PC-3 (cell line): ENCODE results near the gene LIPG. TPM values are rescaled to one million over a fixed set of nuclear protein-coding genes. Genes with fewer than 3 reads are reported as not detected.

Experiments
- ATAC-seq: fragments of 200-7000 bp; cut with Tn5 transposase; 2 replicates; pipeline ENCODE4 v1.9.1; 2020; ENCODE audit warnings: mild to moderate bottlenecking, moderate library complexity
- BruUV-seq: library from RNA; stranded (reverse); fragments of 400-500 nt; replicated peaks from 2 replicates; lab custom pipeline; 2021; lab: Mats Ljungman, UMichigan
- CTCF ChIA-PET: fragments of 300-600 bp; sonication (Branson Sonifier 250); formaldehyde crosslinking; loops from one replicate; lab custom pipeline; 2022; ENCODE audit warnings: antibody characterized with exemption; lab: Charles Lee
- POLR2A ChIA-PET: fragments of 300-600 bp; sonication (Branson Sonifier 250); formaldehyde crosslinking; loops from one replicate; lab custom pipeline; 2022; ENCODE audit warnings: antibody characterized with exemption; ENCODE audit not compliant: unreplicated experiment; lab: Charles Lee
- DNase-seq: peaks from one replicate; pipeline ENCODE4 v3.0.0-alpha.2; 2015
- H2AFZ ChIP-seq: fragments of 300-600 bp; sonication (generic); 2 replicates; pipeline ENCODE4 v1.6.0; 2016; ENCODE audit warnings: antibody characterized with exemption, low read length
- H3F3A ChIP-seq: fragments of 300-600 bp; sonication (generic); one replicate; pipeline ENCODE4 v1.6.0; 2017; ENCODE audit warnings: antibody characterized with exemption, low read length, control low read depth, mild to moderate bottlenecking; ENCODE audit not compliant: unreplicated experiment
- H3K27ac ChIP-seq: fragments of 300-600 bp; sonication (generic); 2 replicates; pipeline ENCODE4 v1.5.1; 2016; ENCODE audit warnings: mild to moderate bottlenecking, low read length
- H3K27me3 ChIP-seq: fragments of 300-600 bp; sonication (generic); 2 replicates; pipeline ENCODE4 v1.6.1; 2016; ENCODE audit warnings: low read length, mixed read lengths
- H3K36me3 ChIP-seq: fragments of 300-600 bp; sonication (generic); 2 replicates; pipeline ENCODE4 v1.6.1; 2016; ENCODE audit warnings: low read depth, mixed run types, low read length, mixed read lengths
- H3K4me1 ChIP-seq: fragments of 300-600 bp; sonication (generic); 2 replicates; pipeline ENCODE4 v1.5.1; 2016; ENCODE audit warnings: low read length; ENCODE audit not compliant: insufficient read depth
- H3K4me2 ChIP-seq: fragments of 300-600 bp; sonication (generic); 2 replicates; pipeline ENCODE4 v1.6.0; 2016; ENCODE audit warnings: low read length
- H3K4me3 ChIP-seq: fragments of 300-600 bp; sonication (generic); 2 replicates; pipeline ENCODE4 v1.5.1; 2016; ENCODE audit warnings: mild to moderate bottlenecking, low read length, mixed read lengths
- H3K79me2 ChIP-seq: fragments of 300-600 bp; sonication (generic); 2 replicates; pipeline ENCODE4 v1.6.1; 2017; ENCODE audit warnings: low read length, mixed read lengths
- H3K9ac ChIP-seq: fragments of 300-600 bp; sonication (generic); 2 replicates; pipeline ENCODE4 v1.6.0; 2016; ENCODE audit warnings: mild to moderate bottlenecking, low read length
- H3K9me2 ChIP-seq: fragments of 300-600 bp; sonication (generic); replicated peaks from 2 replicates; pipeline ENCODE4 v1.6.1; 2016; ENCODE audit warnings: mixed run types, low read length, mixed read lengths
- H3K9me3 ChIP-seq: fragments of 300-600 bp; sonication (generic); 2 replicates; pipeline ENCODE4 v1.6.1; 2016; ENCODE audit warnings: low read length, mixed read lengths
- H4K20me1 ChIP-seq: fragments of 300-600 bp; sonication (generic); 2 replicates; pipeline ENCODE4 v1.6.1; 2016; ENCODE audit warnings: low read length, mixed read lengths
- CTCF ChIP-seq: fragments of 300-600 bp; sonication (generic); conservative IDR thresholded peaks from 2 replicates; pipeline ENCODE4 v1.5.1; 2017; ENCODE audit warnings: antibody characterized with exemption, low read depth, mild to moderate bottlenecking, low read length
- EZH2 ChIP-seq: fragments of 300-600 bp; sonication (generic); IDR thresholded peaks from one replicate; pipeline ENCODE4 v1.6.1; 2017; ENCODE audit warnings: antibody characterized with exemption, mild to moderate bottlenecking, low read length; ENCODE audit not compliant: unreplicated experiment
- EZH2phosphoT487 ChIP-seq: fragments of 300-600 bp; sonication (generic); IDR thresholded peaks from 2 replicates; pipeline ENCODE4 v1.6.1; 2018; ENCODE audit warnings: mild to moderate bottlenecking, antibody characterized with exemption, low read length, borderline replicate concordance
- intact Hi-C: fragments of 100-400 bp; cut with micrococcal nuclease; formaldehyde crosslinking; loops from 2 replicates; pipeline ENCODE4 v1.9.0; 2023
- total RNA-seq: library from RNA; depleted of rRNA; stranded (reverse); fragments of >200 nt; gene quantifications from 2 replicates; pipeline ENCODE4 v1.2.3, GENCODE V29; 2014

LIPG gene
- total RNA-seq, 1 experiment from 2014 or later, result 14.8 TPM

DNA sequence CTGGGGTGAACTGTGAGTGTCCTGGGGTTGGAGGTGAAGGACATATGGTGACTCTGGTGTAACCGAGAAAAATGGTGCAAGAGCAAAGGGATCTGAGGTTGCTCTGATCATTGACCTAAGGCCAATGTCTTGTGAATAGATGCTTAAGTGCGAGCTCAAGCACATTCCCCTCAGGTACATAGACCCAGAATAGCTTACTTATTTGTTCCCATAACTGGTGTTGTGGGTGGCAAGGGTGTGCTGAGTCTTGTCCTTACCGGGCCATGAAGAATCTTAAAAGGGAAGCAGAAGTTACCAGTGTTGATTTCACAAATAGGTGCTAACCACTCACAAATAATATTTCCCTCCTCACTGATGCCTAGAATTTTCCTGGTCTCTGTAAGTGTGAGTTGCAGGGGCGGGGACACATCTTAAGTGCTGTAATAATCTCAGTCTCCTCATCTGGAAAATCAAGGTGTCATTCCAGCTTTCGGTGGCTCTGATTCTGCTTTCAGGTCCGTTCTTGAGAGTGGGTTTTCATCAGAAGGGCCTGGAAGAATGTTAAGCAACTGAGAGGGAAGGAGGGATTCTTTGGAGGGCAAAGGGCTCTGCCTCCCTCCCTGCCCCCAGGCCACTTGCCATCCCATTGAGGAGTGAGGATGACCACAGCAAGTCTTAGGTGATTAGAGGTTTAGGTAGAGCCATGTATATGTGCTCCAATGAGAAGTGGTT is 54.9 kb downstream of the LIPG start:
- POLR2A ChIA-PET, result no interaction called here

DNA sequence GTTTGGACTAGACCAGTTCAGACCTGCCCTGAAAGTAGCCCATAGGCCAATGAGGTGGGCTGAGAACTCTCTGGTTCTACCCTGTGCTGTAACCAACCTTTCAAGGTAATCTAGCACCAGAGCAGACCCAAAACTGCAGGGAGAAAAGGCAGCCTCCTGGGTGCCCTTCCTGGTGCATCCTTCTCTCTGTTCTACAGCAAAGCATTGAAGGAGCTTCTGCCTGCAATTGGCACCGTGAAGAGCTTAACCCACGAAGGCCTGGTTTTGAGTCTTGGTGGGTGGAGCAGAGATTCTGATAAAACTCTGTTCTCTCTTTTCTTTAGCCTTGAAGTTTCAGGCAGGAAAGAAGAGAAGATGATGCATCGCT is 55.5 kb downstream of the LIPG start:
- ChIA-PET CTCF (no interaction called here), POLR2A (no interaction called here)
- DNase-seq (no peak), ATAC-seq (no peak)
- H3K9me3 ChIP-seq, result no peaks in the 10 kb centered on the region
- BruUV-seq, result no TSS peak
- H3K27me3 ChIP-seq, result no peaks in the 10 kb centered on the region
- H2AFZ ChIP-seq, result no peak overlapping the region
- no peaks in the 10 kb centered on the region for H4K20me1 ChIP-seq
- H3K9ac ChIP-seq, result no peak overlapping the region
- intact Hi-C loops, result no loop called here
- H3K9me2 ChIP-seq, result no peaks in the 10 kb centered on the region
- no peaks in the 10 kb centered on the region for H3F3A ChIP-seq
- H3K4me2 ChIP-seq, result no peak overlapping the region
- no peaks in the 10 kb centered on the region for H3K4me1 ChIP-seq
- no peaks in the 10 kb centered on the region for H3K36me3 ChIP-seq
- no peaks in the 10 kb centered on the region for H3K79me2 ChIP-seq
- no peak overlapping the region for H3K27ac ChIP-seq
- TF ChIP-seq CTCF, result no peak
- TF ChIP-seq EZH2, result no peak
- H3K4me3 ChIP-seq, result no peak overlapping the region

More for the DNA sequence above, 54.9 kb downstream of the LIPG start:
- Histone ChIP-seq H3K9ac (no peak overlapping the region), H3F3A (no peaks in the 10 kb centered on the region), H4K20me1 (no peaks in the 10 kb centered on the region), H3K27ac (no peak overlapping the region), H3K4me3 (no peak overlapping the region), H3K27me3 (no peaks in the 10 kb centered on the region), H2AFZ (no peak overlapping the region), H3K79me2 (no peaks in the 10 kb centered on the region), H3K36me3 (no peaks in the 10 kb centered on the region), H3K9me2 (no peaks in the 10 kb centered on the region), H3K9me3 (no peaks in the 10 kb centered on the region), H3K4me1 (no peaks in the 10 kb centered on the region), H3K4me2 (no peak overlapping the region)
- intact Hi-C loops, result no loop called here
- CTCF ChIA-PET, result no interaction called here
- DNase-seq, result no peak
- BruUV-seq, result no TSS peak
- no peak for TF ChIP-seq EZH2
- no peak for TF ChIP-seq EZH2phosphoT487
- TF ChIP-seq CTCF, result no peak
- no peak for ATAC-seq

DNA sequence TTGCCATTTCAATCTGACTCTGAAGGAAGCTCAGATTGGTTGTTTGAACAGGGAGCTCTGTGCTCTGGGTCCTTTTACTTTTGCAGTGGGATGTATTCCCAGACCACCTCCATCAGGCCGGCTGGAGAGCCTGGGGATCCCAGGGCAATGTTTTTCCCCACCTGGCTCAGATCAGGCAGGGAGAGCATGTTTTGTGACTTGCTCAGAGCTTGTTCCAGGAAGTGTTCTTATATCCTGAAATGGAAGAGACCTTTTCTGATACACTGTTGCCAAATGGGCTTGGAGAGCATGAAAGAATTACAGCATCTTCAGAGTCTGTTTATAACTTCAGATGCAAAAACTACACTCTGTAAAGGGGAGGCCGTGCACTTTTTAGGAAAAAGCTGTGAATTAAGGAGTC is 56.0 kb downstream of the LIPG start:
- DNase-seq (no peak), ATAC-seq (no peak)
- ChIA-PET CTCF (no interaction called here), POLR2A (no interaction called here)
- no peaks in the 10 kb centered on the region for H3K27me3 ChIP-seq
- H3K4me3 ChIP-seq, result no peak overlapping the region
- H3K9me3 ChIP-seq, result no peaks in the 10 kb centered on the region
- no peak overlapping the region for H3K27ac ChIP-seq
- H4K20me1 ChIP-seq, result no peaks in the 10 kb centered on the region
- H3K9me2 ChIP-seq, result no peaks in the 10 kb centered on the region
- no TSS peak for BruUV-seq
- no peaks in the 10 kb centered on the region for H3K36me3 ChIP-seq
- TF ChIP-seq EZH2phosphoT487, result no peak
- TF ChIP-seq EZH2, result no peak
- TF ChIP-seq CTCF, result no peak
- no peaks in the 10 kb centered on the region for H3F3A ChIP-seq
- no peak overlapping the region for H3K9ac ChIP-seq
- no peak overlapping the region for H3K4me2 ChIP-seq
- no peaks in the 10 kb centered on the region for H3K4me1 ChIP-seq
- no peak overlapping the region for H2AFZ ChIP-seq
- no peaks in the 10 kb centered on the region for H3K79me2 ChIP-seq
- intact Hi-C loops, result no loop called here
